Stimulated activated CD4-positive, alpha-beta T cell treated with anti-CD3 and anti-CD28 coated beads, TNF-alpha, amount 100 ng/mL, for 4 hours (primary cell): Measurements from ENCODE around the gene NSG2.

ENCODE experiments used
- DNase-seq, 3 experiments: peaks; one replicate each; pipeline ENCODE4 v3.0.0-alpha.2; 2020; ENCODE audit warnings: low read depth in 3 of 3

NSG2 gene

GRCh38 chr5:174149989-174150388 is 104.5 kb downstream of the NSG2 start:
- DNase-seq = no peak

GRCh38 chr5:174151599-174152181 is 106.2 kb downstream of the NSG2 start:
- no peak for DNase-seq

GRCh38 chr5:174154559-174154958 is 109.1 kb downstream of the NSG2 start:
- DNase-seq = no peak

GRCh38 chr5:174155281-174155680 is 109.8 kb downstream of the NSG2 start:
- no peak for DNase-seq

- DNase-seq = no peak
Observed at GRCh38 chr5:174155706-174156105, 110.2 kb downstream of the NSG2 start.

GRCh38 chr5:174157048-174157447 is 111.5 kb downstream of the NSG2 start:
- no peak for DNase-seq
